Sigmoid colon (tissue), 7 donors: ENCODE data around the gene AKAP8. TPM values are rescaled to one million over a fixed set of nuclear protein-coding genes. Genes with fewer than 3 reads are reported as not detected.
"Not testable (repeated sequence)": the region's sequence is repeated elsewhere in the genome, so short reads cannot be mapped to it uniquely, and the experiment has no call there.

Experiments
- DNase-seq: peaks from one replicate; pipeline ENCODE4 v3.0.0-alpha.2; 2019
- H3K27ac ChIP-seq, 4 donors: fragments of 200-600 bp; sonication (generic); one replicate each; pipeline ENCODE4 v1.5.1; 2016 to 2019; ENCODE audit warnings: mild to moderate bottlenecking in 1 of 4
- H3K27me3 ChIP-seq, 3 donors: fragments of 200-600 bp; sonication (generic); one replicate each; pipeline ENCODE4 v1.5.1; 2019; ENCODE audit warnings: mild to moderate bottlenecking in 1 of 3
- H3K36me3 ChIP-seq, 4 donors: fragments of 200-600 bp; sonication (generic); one replicate each; pipeline ENCODE4 v1.5.1; 2016 to 2019
- H3K4me1 ChIP-seq, 4 donors: fragments of 200-600 bp; sonication (generic); one replicate each; pipeline ENCODE4 v1.5.1; 2017 to 2019
- H3K4me3 ChIP-seq, 4 donors: fragments of 200-600 bp; sonication (generic); one replicate each; pipeline ENCODE4 v1.5.1; 2017 to 2019; ENCODE audit warnings: mild to moderate bottlenecking in 2 of 4, moderate library complexity in 1 of 4
- H3K9me3 ChIP-seq, 4 donors: fragments of 200-600 bp in 3 of 4; sonication (generic) in 3 of 4; one replicate each; pipeline versions ENCODE4 v1.5.1 to v1.6.1; 2013 to 2019
- EP300 ChIP-seq, 4 donors: sonication (generic); formaldehyde crosslinking; IDR thresholded peaks; one replicate each; pipeline ENCODE4 v1.6.1; 2017; ENCODE audit warnings: antibody characterized with exemption in 4 of 4
- POLR2A ChIP-seq, 2 donors: fragments of 450-650 bp; IDR thresholded peaks; one replicate each; pipeline ENCODE4 v1.6.1; 2016; ENCODE audit warnings: antibody characterized with exemption in 2 of 2, mild to moderate bottlenecking in 2 of 2, moderate library complexity in 2 of 2
- POLR2AphosphoS5 ChIP-seq, 4 donors: sonication (generic); formaldehyde crosslinking; IDR thresholded peaks; one replicate each; pipeline ENCODE4 v1.6.1; 2017; ENCODE audit warnings: antibody characterized with exemption in 4 of 4
- WGBS, 2 donors: extraction: QIAGEN DNeasy Blood & Tissue Kit; methylation state at CpG; one replicate each; pipeline ENCODE4 v1.1.7; 2013; 5-methylcytosine and 5-hydroxymethylcytosine counted together
- intact Hi-C: fragments of 100-400 bp; cut with DNase I; formaldehyde crosslinking; loops from one replicate; pipeline ENCODE4 v1.15.1; 2023
- polyA plus RNA-seq, 3 donors: library from polyadenylated mRNA; stranded (reverse); fragments of 200-250 nt; gene quantifications; one replicate each; pipeline ENCODE4 v1.2.3, GENCODE V29; 2013
- total RNA-seq, 4 donors: library from RNA; depleted of rRNA; stranded (reverse); fragments of >200 nt; gene quantifications; one replicate each; pipeline ENCODE4 v1.1.0, GENCODE V29; 2016
- TF ChIP-seq, protein P1 (sequence below), 4 experiments: fragments of 450-650 bp in 3 of 4; fragments of 200-600 bp in 1 of 4; IDR thresholded peaks; one replicate each; pipeline ENCODE4 v1.5.1; 2016 to 2019; ENCODE audit warnings: antibody characterized with exemption in 4 of 4, mild to moderate bottlenecking in 3 of 4, moderate library complexity in 2 of 4
- donor health status: healthy with polysubstance abuse.
- donor health status: Bipolar disorder and iron deficiency.
- donor health status: healthy.

Gene AKAP8
- total and polyA plus RNA-seq, 7 donors: 11.4 to 43.8 (median 19.8) TPM

DNA sequence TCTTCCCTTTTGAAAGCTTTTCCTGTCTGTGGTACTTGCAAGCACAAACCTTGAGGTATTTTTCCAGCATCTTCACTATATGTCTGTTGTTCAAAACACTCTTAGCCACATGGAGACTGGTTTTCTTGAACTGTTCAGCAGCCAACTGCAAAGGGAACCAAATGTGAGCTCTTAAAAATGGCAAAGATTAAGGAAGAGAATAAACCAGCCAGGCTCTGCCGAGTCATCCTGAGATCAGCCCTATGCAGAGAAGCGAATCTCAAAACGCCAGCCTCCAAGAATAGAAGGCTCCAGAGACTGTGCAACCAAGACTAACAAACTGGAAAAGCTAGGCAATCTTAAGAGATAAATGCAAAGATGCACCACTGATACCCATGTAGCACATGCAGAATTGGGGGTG is 20.7 kb downstream of the AKAP8 start:
- Histone ChIP-seq H3K27ac (no peak overlapping the region), H3K4me1 (no peaks in the 10 kb centered on the region), H3K4me3 (no peak overlapping the region), H3K36me3 (peaks cover 33 to 83% (median 58%) of the 10 kb centered on the region in 4 donors), H3K9me3 (no peaks in the 10 kb centered on the region), H3K27me3 (no peaks in the 10 kb centered on the region)
- DNase-seq: no peak
- 85 to 93% methylated on average over 3 of the region's 3 CpGs for WGBS, 2 donors
- intact Hi-C loops: no loop called here
- TF ChIP-seq POLR2AphosphoS5 (IDR thresholded peaks at IDR 0.05) (no peak), EP300 (IDR thresholded peaks at IDR 0.05) (no peak), POLR2A (IDR thresholded peaks at IDR 0.05) (no peak)
- TF ChIP-seq, protein P1, sequence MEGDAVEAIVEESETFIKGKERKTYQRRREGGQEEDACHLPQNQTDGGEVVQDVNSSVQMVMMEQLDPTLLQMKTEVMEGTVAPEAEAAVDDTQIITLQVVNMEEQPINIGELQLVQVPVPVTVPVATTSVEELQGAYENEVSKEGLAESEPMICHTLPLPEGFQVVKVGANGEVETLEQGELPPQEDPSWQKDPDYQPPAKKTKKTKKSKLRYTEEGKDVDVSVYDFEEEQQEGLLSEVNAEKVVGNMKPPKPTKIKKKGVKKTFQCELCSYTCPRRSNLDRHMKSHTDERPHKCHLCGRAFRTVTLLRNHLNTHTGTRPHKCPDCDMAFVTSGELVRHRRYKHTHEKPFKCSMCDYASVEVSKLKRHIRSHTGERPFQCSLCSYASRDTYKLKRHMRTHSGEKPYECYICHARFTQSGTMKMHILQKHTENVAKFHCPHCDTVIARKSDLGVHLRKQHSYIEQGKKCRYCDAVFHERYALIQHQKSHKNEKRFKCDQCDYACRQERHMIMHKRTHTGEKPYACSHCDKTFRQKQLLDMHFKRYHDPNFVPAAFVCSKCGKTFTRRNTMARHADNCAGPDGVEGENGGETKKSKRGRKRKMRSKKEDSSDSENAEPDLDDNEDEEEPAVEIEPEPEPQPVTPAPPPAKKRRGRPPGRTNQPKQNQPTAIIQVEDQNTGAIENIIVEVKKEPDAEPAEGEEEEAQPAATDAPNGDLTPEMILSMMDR (IDR thresholded peaks at IDR 0.05): no peak

DNA sequence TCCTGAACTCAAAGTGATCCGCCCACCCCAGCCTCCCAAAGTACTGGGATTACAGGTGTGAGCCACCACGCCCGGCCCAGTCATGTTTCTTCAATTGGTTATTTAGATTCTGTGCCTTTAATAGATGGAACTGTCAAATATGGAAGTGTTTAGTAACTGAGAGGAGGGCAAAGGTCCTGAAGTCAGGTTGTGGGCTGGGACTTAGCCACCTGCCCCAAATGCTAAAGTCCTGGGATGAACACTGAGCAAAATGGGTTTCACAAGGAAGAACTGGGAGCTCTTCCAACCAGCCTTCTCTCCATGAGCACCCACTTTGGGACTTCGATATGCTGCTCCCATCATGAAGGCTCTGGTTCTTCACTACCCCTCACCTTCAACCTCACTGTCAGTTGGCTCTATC is 21.7 kb downstream of the AKAP8 start:
- no peak for TF ChIP-seq POLR2A (IDR thresholded peaks at IDR 0.05)
- TF ChIP-seq POLR2AphosphoS5 (IDR thresholded peaks at IDR 0.05): no peak
- TF ChIP-seq, protein P1 (IDR thresholded peaks at IDR 0.05): no peak
- no peak for TF ChIP-seq EP300 (IDR thresholded peaks at IDR 0.05)
- Histone ChIP-seq H3K9me3 (no peaks in the 10 kb centered on the region), H3K27ac (no peak overlapping the region), H3K36me3 (peaks cover 33 to 93% (median 58%) of the 10 kb centered on the region in 4 donors), H3K27me3 (no peaks in the 10 kb centered on the region), H3K4me3 (no peak overlapping the region), H3K4me1 (no peaks in the 10 kb centered on the region)
- intact Hi-C loops: no loop called here
- 95 to 99% methylated on average over 4 of the region's 4 CpGs for WGBS, 2 donors
- no peak for DNase-seq

DNA sequence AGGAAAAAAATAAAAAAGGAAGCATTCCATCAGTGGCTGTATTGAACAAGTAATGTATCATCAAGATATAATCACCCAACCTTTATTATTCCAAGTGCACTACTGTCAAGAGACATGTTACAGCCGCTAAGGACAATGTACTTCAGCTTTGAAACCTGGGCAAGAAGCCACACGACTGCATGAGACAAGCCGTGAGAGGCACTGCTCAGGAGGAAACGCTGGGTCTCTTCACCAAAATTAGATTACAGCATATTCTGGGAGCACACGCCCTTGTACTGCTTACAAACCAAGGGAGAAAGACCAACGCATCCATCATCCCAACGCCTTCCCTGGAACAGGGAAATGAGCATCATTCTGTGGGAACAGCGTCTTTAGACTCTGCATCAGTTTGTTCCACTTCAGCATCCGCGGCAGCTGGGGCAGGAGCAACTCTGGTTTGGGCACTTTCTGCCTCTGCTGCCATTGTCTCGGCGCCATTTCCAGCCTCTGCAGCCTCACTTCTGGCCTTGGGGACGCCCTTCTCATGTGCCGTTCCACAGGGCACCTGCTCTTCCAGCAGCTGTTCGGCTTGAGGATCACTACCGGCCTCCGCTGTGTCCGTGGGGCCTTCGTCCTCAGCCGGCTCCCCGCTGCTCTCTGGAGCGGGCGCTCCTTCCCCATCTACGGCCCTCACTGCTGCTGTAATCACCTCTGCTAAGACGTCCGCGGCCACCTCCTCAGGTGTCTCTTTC is 24.9 kb downstream of the AKAP8 start:
- no peaks in the 10 kb centered on the region for H3K9me3 ChIP-seq
- TF ChIP-seq EP300 (IDR thresholded peaks at IDR 0.05): no peak
- TF ChIP-seq, protein P1 (IDR thresholded peaks at IDR 0.05): no peak
- no peak for TF ChIP-seq POLR2AphosphoS5 (IDR thresholded peaks at IDR 0.05)
- no peak for TF ChIP-seq POLR2A (IDR thresholded peaks at IDR 0.05)
- no peaks in the 10 kb centered on the region for H3K4me1 ChIP-seq
- intact Hi-C loops: no loop called here
- no peak overlapping the region for H3K27ac ChIP-seq
- peaks cover 15 to 76% (median 44%) of the 10 kb centered on the region in 4 donors for H3K36me3 ChIP-seq
- no peaks in the 10 kb centered on the region for H3K27me3 ChIP-seq
- DNase-seq: no peak
- H3K4me3 ChIP-seq: no peak overlapping the region
- 88 to 91% methylated on average over 27 of the region's 27 CpGs for WGBS, 2 donors

DNA sequence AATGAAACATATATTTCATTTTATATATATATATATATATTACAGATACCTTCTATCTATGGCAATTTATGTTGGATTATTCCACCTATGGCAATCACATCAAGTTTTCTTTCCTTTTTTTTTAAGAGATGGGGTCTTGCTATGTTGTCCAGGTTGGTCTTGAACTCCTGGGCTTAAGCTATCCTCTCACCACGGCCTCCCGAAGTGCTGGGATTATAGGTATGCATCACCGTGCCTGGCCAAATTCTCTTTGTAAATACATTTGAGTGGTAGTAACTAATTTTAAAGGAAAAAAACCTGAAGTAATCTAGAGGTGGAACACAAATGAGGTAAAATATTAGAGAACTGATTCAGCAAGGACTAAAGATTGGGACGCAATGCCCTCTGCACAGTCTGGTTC is 25.7 kb downstream of the AKAP8 start:
- intact Hi-C loops: no loop called here
- peaks cover 11 to 67% (median 37%) of the 10 kb centered on the region in 4 donors for H3K36me3 ChIP-seq
- H3K27ac ChIP-seq: no peak overlapping the region
- no peak overlapping the region for H3K4me3 ChIP-seq
- H3K4me1 ChIP-seq: no peaks in the 10 kb centered on the region
- no peak for DNase-seq
- H3K9me3 ChIP-seq: no peaks in the 10 kb centered on the region
- no peak for TF ChIP-seq POLR2A (IDR thresholded peaks at IDR 0.05)
- TF ChIP-seq POLR2AphosphoS5 (IDR thresholded peaks at IDR 0.05): no peak
- TF ChIP-seq EP300 (IDR thresholded peaks at IDR 0.05): no peak
- TF ChIP-seq, protein P1 (IDR thresholded peaks at IDR 0.05): no peak
- no peaks in the 10 kb centered on the region for H3K27me3 ChIP-seq
- WGBS, 2 donors: 49 to 91% methylated on average over 4 of the region's 4 CpGs

DNA sequence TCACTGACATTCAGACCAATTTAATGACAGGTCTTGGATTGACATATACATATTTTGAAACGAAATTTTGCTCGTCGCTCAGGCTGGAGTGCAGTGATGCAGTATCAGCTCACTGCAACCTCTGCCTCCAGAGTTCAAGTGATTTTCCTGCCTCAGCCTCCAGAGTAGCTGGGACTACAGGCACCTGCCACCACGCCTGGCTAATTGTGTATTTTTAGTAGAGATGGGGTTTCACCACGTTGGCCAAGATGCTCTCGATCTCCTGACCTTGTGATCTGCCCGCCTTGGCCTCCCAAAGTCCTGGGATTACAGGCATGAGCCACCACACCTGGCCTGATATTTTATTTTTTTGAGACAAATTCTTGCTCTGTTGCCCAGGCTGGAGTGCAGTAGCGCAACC is 27.1 kb downstream of the AKAP8 start:
- H3K4me1 ChIP-seq, intact Hi-C loops, DNase-seq, H3K4me3 ChIP-seq, H3K27ac ChIP-seq, H3K27me3 ChIP-seq, H3K9me3 ChIP-seq: not testable (repeated sequence)
- WGBS, 2 donors: 91% methylated on average over 8 of the region's 8 CpGs
- H3K36me3 ChIP-seq: peaks cover 4 to 54% (median 24%) of the 10 kb centered on the region in 4 donors

DNA sequence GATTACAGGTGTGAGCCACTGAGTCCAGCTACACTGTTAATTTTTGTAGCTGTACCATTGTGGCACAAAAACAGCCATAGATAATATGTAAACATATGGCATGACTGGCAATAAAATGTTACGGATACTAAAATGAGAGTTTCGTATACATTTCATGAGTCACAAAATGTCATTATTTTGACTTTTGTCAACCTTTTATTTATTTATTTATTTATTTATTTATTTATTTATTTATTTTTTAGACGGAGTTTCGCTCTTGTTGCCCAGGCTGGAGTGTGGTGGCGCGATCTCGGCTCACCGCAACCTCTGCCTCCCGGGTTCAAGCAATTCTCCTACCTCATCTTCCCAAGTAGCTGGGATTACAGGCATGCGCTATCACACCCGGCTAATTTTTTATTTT is 38.3 kb downstream of the AKAP8 start:
- H3K27me3 ChIP-seq, H3K9me3 ChIP-seq, H3K27ac ChIP-seq, H3K4me1 ChIP-seq, DNase-seq, H3K4me3 ChIP-seq, intact Hi-C loops: not testable (repeated sequence)
- 95 to 96% methylated on average over 11 of the region's 11 CpGs for WGBS, 2 donors
- H3K36me3 ChIP-seq: peaks cover 0 to 21% (median 0%) of the 10 kb centered on the region in 4 donors
